GM12878 (cell line): ENCODE measurements around the gene PRKCE. TPM values are rescaled to one million over a fixed set of nuclear protein-coding genes. Genes with fewer than 3 reads are reported as not detected.

Source experiments
- ATAC-seq: fragments of 200-7000 bp; cut with Tn5 transposase; 3 replicates; pipeline ENCODE4 v1.9.1; 2020; ENCODE audit warnings: mild to moderate bottlenecking, moderate library complexity
- BruUV-seq: library from RNA; stranded (reverse); fragments of 400-500 nt; replicated peaks from 2 replicates; lab custom pipeline; 2021; lab: Mats Ljungman, UMichigan
- CTCF ChIA-PET: fragments of 300-600 bp; sonication (Branson Sonifier 250); formaldehyde crosslinking; extraction: SDS; loops from one replicate; lab custom pipeline; 2021; ENCODE audit warnings: inconsistent platforms; lab: Yijun Ruan, JAX
- POLR2A ChIA-PET: fragments of 350-600 bp; formaldehyde crosslinking; extraction: SDS; loops from one replicate; lab custom pipeline; 2021; ENCODE audit warnings: inconsistent platforms; lab: Charles Lee
- RAD21 ChIA-PET: fragments of 300-600 bp; sonication (Branson Sonifier 250); formaldehyde crosslinking; loops from one replicate; lab custom pipeline; 2023; ENCODE audit warnings: antibody characterized with exemption; ENCODE audit not compliant: unreplicated experiment; lab: Charles Lee
- SMC1A ChIA-PET: fragments of 300-600 bp; sonication (Branson Sonifier 250); formaldehyde crosslinking; loops from one replicate; lab custom pipeline; 2023; ENCODE audit not compliant: unreplicated experiment, uncharacterized antibody; lab: Charles Lee
- DNase-seq: peaks from one replicate; pipeline ENCODE4 v3.0.0-alpha.2; 2011; ENCODE audit warnings: low read depth, low spot score
- FAIRE-seq: peaks from 3 replicates; lab custom pipeline; 2011; peaks lifted over from hg19 to GRCh38; lab: Jason Lieb, UNC
- H2AFZ ChIP-seq: 2 replicates; pipeline ENCODE4 v1.6.0; 2011; ENCODE audit warnings: low read depth, low read length, control low read depth; ENCODE audit not compliant: control insufficient read depth
- H3K27ac ChIP-seq: 2 replicates; pipeline ENCODE4 v1.5.1; 2011; ENCODE audit warnings: control low read depth; ENCODE audit not compliant: control insufficient read depth, insufficient read depth
- H3K27me3 ChIP-seq, 2 experiments: replicated peaks in 1 of 2; 2 replicates each; pipeline versions ENCODE4 v1.6.0 to v1.6.1; 2011; ENCODE audit warnings: low read length in 1 of 2; ENCODE audit not compliant: control insufficient read depth in 2 of 2, insufficient read depth in 2 of 2
- H3K36me3 ChIP-seq, 2 experiments: 2 replicates each; pipeline ENCODE4 v1.5.1; 2011; ENCODE audit warnings: low read length in 1 of 2; ENCODE audit not compliant: control insufficient read depth in 2 of 2, insufficient read depth in 2 of 2
- H3K4me1 ChIP-seq: 2 replicates; pipeline ENCODE4 v1.6.1; 2011; ENCODE audit warnings: mild to moderate bottlenecking, low read length, moderate library complexity, mixed read lengths; ENCODE audit not compliant: control insufficient read depth, insufficient read depth
- H3K4me2 ChIP-seq: 2 replicates; pipeline ENCODE4 v1.6.0; 2011; ENCODE audit warnings: control low read depth; ENCODE audit not compliant: control insufficient read depth, insufficient read depth
- H3K4me3 ChIP-seq: fragments of 200-600 bp; sonication (generic); 2 replicates; pipeline ENCODE4 v1.5.1; 2016
- H3K79me2 ChIP-seq: 2 replicates; pipeline ENCODE4 v1.6.0; 2011; ENCODE audit warnings: low read length; ENCODE audit not compliant: control insufficient read depth, insufficient read depth
- H3K9ac ChIP-seq: 2 replicates; pipeline ENCODE4 v1.8.0; 2011; ENCODE audit warnings: low read length, control low read depth, mixed read lengths; ENCODE audit not compliant: control insufficient read depth, insufficient read depth
- H3K9me3 ChIP-seq: replicated peaks from 3 replicates; pipeline ENCODE4 v1.5.1; 2011; ENCODE audit warnings: mild to moderate bottlenecking, low read length; ENCODE audit not compliant: control insufficient read depth, insufficient read depth
- H4K20me1 ChIP-seq: 2 replicates; pipeline ENCODE4 v1.6.0; 2011; ENCODE audit not compliant: control insufficient read depth, insufficient read depth
- ATF7 ChIP-seq: fragments of 450-650 bp; IDR thresholded peaks from 2 replicates; pipeline ENCODE4 v1.6.1; 2016; ENCODE audit warnings: low read depth, mild to moderate bottlenecking
- EED ChIP-seq: sonication (generic); IDR thresholded peaks from 2 replicates; pipeline ENCODE4 v1.6.1; 2016; ENCODE audit warnings: antibody characterized with exemption, low read depth
- MTA3 ChIP-seq: IDR thresholded peaks from 2 replicates; pipeline ENCODE4 v1.6.1; 2012; ENCODE audit warnings: low read length, inconsistent platforms, borderline replicate concordance
- PKNOX1 ChIP-seq: fragments of 450-650 bp; IDR thresholded peaks from 2 replicates; pipeline ENCODE4 v1.6.1; 2016; ENCODE audit warnings: mild to moderate bottlenecking
- YBX1 ChIP-seq: fragments of 450-650 bp; IDR thresholded peaks from 2 replicates; pipeline ENCODE4 v1.6.1; 2016; ENCODE audit warnings: antibody characterized with exemption
- YY1 ChIP-seq: IDR thresholded peaks from 2 replicates; pipeline ENCODE4 v1.6.1; 2011; ENCODE audit warnings: low read depth, mild to moderate bottlenecking, low read length
- WGBS: methylation state at CpG from one replicate; pipeline ENCODE4 v1.1.6; 2016; ENCODE audit warnings: low lambda C conversion rate; ENCODE audit not compliant: insufficient replicate concordance, insufficient coverage; ENCODE audit errors: missing lambda C conversion rate; 5-methylcytosine and 5-hydroxymethylcytosine counted together
- in situ Hi-C: fragments of 300-500 bp; cut with MboI; formaldehyde crosslinking; loops from 9 replicates; pipeline ENCODE4 v1.14.3; 2018; ENCODE audit warnings: mixed read lengths
- intact Hi-C: fragments of 100-400 bp; cut with micrococcal nuclease; formaldehyde crosslinking; loops from one replicate; pipeline ENCODE4 v1.14.2; 2022; ENCODE audit not compliant: unreplicated experiment
- polyA plus RNA-seq, 11 experiments: library from polyadenylated mRNA; depleted of rRNA in 4 of 11; unstranded in 6 of 11; stranded (reverse) in 5 of 11; fragments of >200 nt; fragmentation: Nextera tagmentation in 4 of 11; fragmentation: Illumina TruSeq in 1 of 11; extraction: Ambion mirVana in 4 of 11; extraction: Trizol in 1 of 11; gene quantifications; 1 replicate in 1 of 11; 2 replicates in 10 of 11; pipeline versions ENCODE4 v1.2.1 to v1.2.3, GENCODE V29; 2011 to 2016; ENCODE audit warnings: inconsistent platforms in 2 of 11, missing spikeins in 2 of 11, low read depth in 1 of 11
- total RNA-seq, 4 experiments: library from RNA; depleted of rRNA in 3 of 4; stranded (reverse); fragments of >200 nt in 3 of 4; fragmentation: Illumina TruSeq in 1 of 4; extraction: Trizol in 1 of 4; gene quantifications; 2 replicates each; pipeline versions ENCODE4 v1.2.1 to v1.2.3, GENCODE V29; 2013 to 2021
- TF ChIP-seq, protein P1 (sequence below): IDR thresholded peaks from 2 replicates; pipeline ENCODE4 v1.6.1; 2012; ENCODE audit warnings: mild to moderate bottlenecking, low read depth, low read length

Gene PRKCE
- total and polyA plus RNA-seq, 10 of the 15 experiments (the other 5 are each of a cell fraction or from before 2014, with no cell fraction given): 2.6 to 28.2 (median 11.3) TPM

GRCh38 chr2:45773909-45774308 lies 122.4 kb downstream of the PRKCE start:
- H3K36me3 ChIP-seq: no peaks in the 10 kb centered on the region; a peak in 1 of 4 replicates
- ChIA-PET POLR2A (no interaction called here), CTCF (interaction anchor here (0.6 kb wide), 1 partner anchor 118 kb away, joined by 3 read pairs; no protein-coding TSS in a partner anchor), RAD21 (no interaction called here), SMC1A (no interaction called here)
- no peak for FAIRE-seq
- in situ Hi-C loops: no loop called here
- H3K4me3 ChIP-seq: no peak overlapping the region
- H3K4me1 ChIP-seq: no peaks in the 10 kb centered on the region
- 66% methylated on average over 9 of the region's 9 CpGs for WGBS
- H3K9me3 ChIP-seq: no peaks in the 10 kb centered on the region; the same call in 2 of the 3 replicates
- no peak overlapping the region for H2AFZ ChIP-seq
- no peak overlapping the region for H3K9ac ChIP-seq
- no peaks in the 10 kb centered on the region for H3K27me3 ChIP-seq
- BruUV-seq: no TSS peak
- ATAC-seq: no peak
- no peak for DNase-seq
- H3K4me2 ChIP-seq: no peak overlapping the region
- H3K27ac ChIP-seq: no peak overlapping the region
- H3K79me2 ChIP-seq: no peaks in the 10 kb centered on the region; the same call in 1 of the 2 replicates
- H4K20me1 ChIP-seq: no peaks in the 10 kb centered on the region
- no peak for TF ChIP-seq YY1
- TF ChIP-seq EED: no peak
- TF ChIP-seq PKNOX1: no peak
- no peak for TF ChIP-seq MTA3
- TF ChIP-seq YBX1: no peak
- TF ChIP-seq ATF7: no peak
- TF ChIP-seq, protein P1, sequence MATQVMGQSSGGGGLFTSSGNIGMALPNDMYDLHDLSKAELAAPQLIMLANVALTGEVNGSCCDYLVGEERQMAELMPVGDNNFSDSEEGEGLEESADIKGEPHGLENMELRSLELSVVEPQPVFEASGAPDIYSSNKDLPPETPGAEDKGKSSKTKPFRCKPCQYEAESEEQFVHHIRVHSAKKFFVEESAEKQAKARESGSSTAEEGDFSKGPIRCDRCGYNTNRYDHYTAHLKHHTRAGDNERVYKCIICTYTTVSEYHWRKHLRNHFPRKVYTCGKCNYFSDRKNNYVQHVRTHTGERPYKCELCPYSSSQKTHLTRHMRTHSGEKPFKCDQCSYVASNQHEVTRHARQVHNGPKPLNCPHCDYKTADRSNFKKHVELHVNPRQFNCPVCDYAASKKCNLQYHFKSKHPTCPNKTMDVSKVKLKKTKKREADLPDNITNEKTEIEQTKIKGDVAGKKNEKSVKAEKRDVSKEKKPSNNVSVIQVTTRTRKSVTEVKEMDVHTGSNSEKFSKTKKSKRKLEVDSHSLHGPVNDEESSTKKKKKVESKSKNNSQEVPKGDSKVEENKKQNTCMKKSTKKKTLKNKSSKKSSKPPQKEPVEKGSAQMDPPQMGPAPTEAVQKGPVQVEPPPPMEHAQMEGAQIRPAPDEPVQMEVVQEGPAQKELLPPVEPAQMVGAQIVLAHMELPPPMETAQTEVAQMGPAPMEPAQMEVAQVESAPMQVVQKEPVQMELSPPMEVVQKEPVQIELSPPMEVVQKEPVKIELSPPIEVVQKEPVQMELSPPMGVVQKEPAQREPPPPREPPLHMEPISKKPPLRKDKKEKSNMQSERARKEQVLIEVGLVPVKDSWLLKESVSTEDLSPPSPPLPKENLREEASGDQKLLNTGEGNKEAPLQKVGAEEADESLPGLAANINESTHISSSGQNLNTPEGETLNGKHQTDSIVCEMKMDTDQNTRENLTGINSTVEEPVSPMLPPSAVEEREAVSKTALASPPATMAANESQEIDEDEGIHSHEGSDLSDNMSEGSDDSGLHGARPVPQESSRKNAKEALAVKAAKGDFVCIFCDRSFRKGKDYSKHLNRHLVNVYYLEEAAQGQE: no peak
- TF ChIP-seq, all 136 proteins: peak for 0
- intact Hi-C loops: no loop called here
